Esophagus muscularis mucosa (tissue), 4 donors: Measurements from ENCODE around the gene AKT2. TPM values are rescaled to one million over a fixed set of nuclear protein-coding genes. Genes with fewer than 3 reads are reported as not detected.

ENCODE experiments used
- DNase-seq: peaks from one replicate; pipeline ENCODE4 v3.0.0-alpha.2; 2017; ENCODE audit errors: extremely low spot score
- H3K27ac ChIP-seq, 4 donors: fragments of 200-600 bp; sonication (generic); replicated peaks in 1 of 4; 1 replicate in 3 of 4; 2 replicates in 1 of 4; pipeline ENCODE4 v1.5.1; 2016 to 2019; ENCODE audit warnings: mild to moderate bottlenecking in 1 of 4
- H3K27me3 ChIP-seq, 4 donors: fragments of 200-600 bp; sonication (generic); one replicate each; pipeline versions ENCODE4 v1.5.1 to v1.6.0; 2016 to 2019
- H3K36me3 ChIP-seq, 4 donors: fragments of 200-600 bp; sonication (generic); one replicate each; pipeline ENCODE4 v1.5.1; 2016 to 2019
- H3K4me1 ChIP-seq, 4 donors: fragments of 200-600 bp; sonication (generic); one replicate each; pipeline ENCODE4 v1.5.1; 2016 to 2019
- H3K4me3 ChIP-seq, 4 donors: fragments of 200-600 bp; sonication (generic); 1 replicate in 2 of 4; 2 replicates in 2 of 4; pipeline ENCODE4 v1.5.1; 2016 to 2019; ENCODE audit warnings: mild to moderate bottlenecking in 4 of 4, moderate library complexity in 1 of 4
- H3K9me3 ChIP-seq, 4 donors: fragments of 200-600 bp; sonication (generic); 1 replicate in 3 of 4; 2 replicates in 1 of 4; pipeline ENCODE4 v1.5.1; 2016 to 2019
- EP300 ChIP-seq: sonication (generic); formaldehyde crosslinking; IDR thresholded peaks from one replicate; pipeline ENCODE4 v1.6.1; 2017; ENCODE audit warnings: antibody characterized with exemption
- POLR2A ChIP-seq: fragments of 450-650 bp; IDR thresholded peaks from one replicate; pipeline ENCODE4 v1.6.1; 2017; ENCODE audit warnings: antibody characterized with exemption, moderate library complexity, mild to moderate bottlenecking, low read depth
- POLR2AphosphoS5 ChIP-seq, 2 donors: sonication (generic); formaldehyde crosslinking; IDR thresholded peaks; one replicate each; pipeline ENCODE4 v1.6.1; 2017; ENCODE audit warnings: antibody characterized with exemption in 2 of 2
- WGBS: methylation state at CpG from one replicate; pipeline ENCODE4 v1.1.5; 2018; 5-methylcytosine and 5-hydroxymethylcytosine counted together
- intact Hi-C: fragments of 100-400 bp; cut with DNase I; formaldehyde crosslinking; loops from one replicate; pipeline ENCODE4 v1.15.1; 2023
- total RNA-seq, 4 donors: library from RNA; depleted of rRNA; stranded (reverse); fragments of >200 nt; gene quantifications; one replicate each; pipeline versions ENCODE4 v1.1.0 to v1.2.1, GENCODE V29; 2016
- TF ChIP-seq, protein P1 (sequence below), 3 experiments: fragments of 200-600 bp in 2 of 3; fragments of 450-650 bp in 1 of 3; sonication (generic) in 2 of 3; IDR thresholded peaks; one replicate each; pipeline ENCODE4 v1.5.1; 2017 to 2019; ENCODE audit warnings: antibody characterized with exemption in 3 of 3, mild to moderate bottlenecking in 2 of 3, moderate library complexity in 1 of 3

AKT2 gene
- total RNA-seq, 4 donors from 2014 or later, result 53.3 to 82.1 (median 64.0) TPM

DNA sequence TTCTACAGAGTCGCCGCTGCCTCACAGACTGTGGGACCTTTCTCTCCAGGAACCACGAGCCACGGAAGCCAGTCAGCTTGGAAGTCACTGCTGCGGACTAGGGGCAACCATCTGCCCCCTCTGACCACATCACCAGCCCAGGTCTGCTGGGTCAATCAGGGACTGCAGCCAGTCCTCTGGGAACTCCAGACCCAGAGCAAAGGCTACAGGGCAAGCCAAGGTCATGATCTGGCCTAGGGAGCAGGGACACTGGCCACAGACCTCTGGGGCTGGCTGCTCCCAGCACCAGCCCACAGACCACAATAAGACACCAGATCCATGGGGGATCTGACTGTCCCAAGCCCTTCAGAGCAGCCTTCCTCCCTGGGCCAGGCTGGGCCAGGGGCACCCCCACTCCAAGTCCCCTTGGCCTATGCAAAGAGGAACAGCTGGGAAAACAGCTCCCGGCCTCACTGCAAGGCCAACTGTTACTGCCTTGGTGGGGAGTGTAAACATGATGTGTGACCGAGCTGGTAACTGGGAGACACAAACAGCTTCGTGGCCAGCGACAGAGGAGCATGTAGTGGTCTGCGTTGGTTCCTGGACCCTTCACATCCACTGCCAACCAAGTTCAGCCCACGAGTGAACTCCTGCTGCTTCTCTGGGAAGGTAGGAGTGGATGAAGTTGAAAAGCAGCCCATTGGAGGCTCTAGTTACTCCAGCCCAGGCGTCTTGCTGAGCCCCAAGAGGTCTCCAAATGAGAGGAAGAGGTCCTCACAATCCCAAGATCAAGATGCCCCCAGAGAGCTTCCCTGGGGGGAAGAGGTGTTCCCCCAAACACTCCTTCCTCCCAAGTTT, 1.5 kb downstream of the AKT2 start:
- H3K27ac ChIP-seq, result peak overlapping the region; percentile 95 to 97 (median 96)
- H3K4me1 ChIP-seq, result peaks cover 54 to 70% (median 67%) of the 10 kb centered on the region in 4 donors
- 32% methylated on average over 6 of the region's 12 CpGs for WGBS
- intact Hi-C loops, result no loop called here
- no peaks in the 10 kb centered on the region for H3K36me3 ChIP-seq
- no peak for DNase-seq
- peak overlapping the region; percentile 73 to 98 (median 85) for H3K4me3 ChIP-seq
- H3K27me3 ChIP-seq, result no peaks in the 10 kb centered on the region
- TF ChIP-seq, protein P1, sequence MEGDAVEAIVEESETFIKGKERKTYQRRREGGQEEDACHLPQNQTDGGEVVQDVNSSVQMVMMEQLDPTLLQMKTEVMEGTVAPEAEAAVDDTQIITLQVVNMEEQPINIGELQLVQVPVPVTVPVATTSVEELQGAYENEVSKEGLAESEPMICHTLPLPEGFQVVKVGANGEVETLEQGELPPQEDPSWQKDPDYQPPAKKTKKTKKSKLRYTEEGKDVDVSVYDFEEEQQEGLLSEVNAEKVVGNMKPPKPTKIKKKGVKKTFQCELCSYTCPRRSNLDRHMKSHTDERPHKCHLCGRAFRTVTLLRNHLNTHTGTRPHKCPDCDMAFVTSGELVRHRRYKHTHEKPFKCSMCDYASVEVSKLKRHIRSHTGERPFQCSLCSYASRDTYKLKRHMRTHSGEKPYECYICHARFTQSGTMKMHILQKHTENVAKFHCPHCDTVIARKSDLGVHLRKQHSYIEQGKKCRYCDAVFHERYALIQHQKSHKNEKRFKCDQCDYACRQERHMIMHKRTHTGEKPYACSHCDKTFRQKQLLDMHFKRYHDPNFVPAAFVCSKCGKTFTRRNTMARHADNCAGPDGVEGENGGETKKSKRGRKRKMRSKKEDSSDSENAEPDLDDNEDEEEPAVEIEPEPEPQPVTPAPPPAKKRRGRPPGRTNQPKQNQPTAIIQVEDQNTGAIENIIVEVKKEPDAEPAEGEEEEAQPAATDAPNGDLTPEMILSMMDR (IDR thresholded peaks at IDR 0.05), result no peak
- no peak for TF ChIP-seq EP300
- no peak for TF ChIP-seq POLR2AphosphoS5 (IDR thresholded peaks at IDR 0.05)
- no peak for TF ChIP-seq POLR2A
- H3K9me3 ChIP-seq, result no peaks in the 10 kb centered on the region

DNA sequence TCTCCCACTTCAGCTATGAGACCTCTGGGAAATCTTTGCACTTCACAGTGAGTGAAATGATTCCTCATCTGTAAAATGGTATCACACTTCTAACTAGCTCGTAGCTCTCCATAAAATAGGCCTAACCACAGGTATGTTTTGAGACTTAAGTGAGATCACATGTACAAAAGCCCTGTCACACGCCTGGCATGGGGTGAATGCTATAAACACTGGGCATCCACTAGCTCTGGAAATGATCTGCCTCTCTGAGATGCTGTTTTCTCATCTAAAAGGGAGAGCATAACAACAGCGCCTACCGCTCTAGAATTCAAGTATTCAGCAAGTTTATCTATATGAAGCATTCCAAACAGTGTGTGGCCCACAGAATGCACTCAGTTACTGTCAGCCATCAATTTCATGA, 2.2 kb downstream of the AKT2 start:
- Histone ChIP-seq H3K27ac (peak overlapping the region in 3 of 4 donors; percentile 95 to 97 (median 97)), H3K27me3 (no peaks in the 10 kb centered on the region), H3K9me3 (no peaks in the 10 kb centered on the region), H3K4me1 (peaks cover 61 to 77% (median 74%) of the 10 kb centered on the region in 4 donors), H3K4me3 (no peak overlapping the region), H3K36me3 (no peaks in the 10 kb centered on the region)
- TF ChIP-seq EP300 (no peak), POLR2A (no peak), POLR2AphosphoS5 (IDR thresholded peaks at IDR 0.05) (no peak)
- TF ChIP-seq, protein P1 (IDR thresholded peaks at IDR 0.05), result no peak
- DNase-seq, result no peak
- 79% methylated on average over 4 of the region's 4 CpGs for WGBS
- intact Hi-C loops, result no loop called here

DNA sequence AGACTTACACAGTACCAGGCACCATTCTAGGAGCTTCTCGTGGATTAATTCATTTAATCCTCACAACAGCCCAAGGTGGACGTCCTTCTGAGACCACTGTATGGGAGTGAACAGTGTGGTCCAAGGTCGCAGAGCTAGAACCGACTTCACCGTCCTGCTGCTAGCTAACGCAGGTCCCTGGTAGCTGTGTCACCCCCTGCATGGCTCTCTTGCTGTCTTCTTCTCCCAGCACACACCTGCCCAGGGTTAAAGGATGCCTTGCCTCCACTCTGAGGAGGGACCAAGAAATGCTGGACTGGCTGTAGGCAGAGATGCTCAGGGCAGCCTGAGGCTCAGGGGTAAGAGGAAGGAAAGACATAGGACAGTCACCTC, 3.0 kb downstream of the AKT2 start:
- 84% methylated on average over 5 of the region's 6 CpGs for WGBS
- H3K4me3 ChIP-seq, result no peak overlapping the region
- TF ChIP-seq POLR2AphosphoS5 (IDR thresholded peaks at IDR 0.05) (no peak), POLR2A (no peak), EP300 (no peak)
- TF ChIP-seq, protein P1 (IDR thresholded peaks at IDR 0.05), result no peak
- no peaks in the 10 kb centered on the region for H3K27me3 ChIP-seq
- no peaks in the 10 kb centered on the region for H3K9me3 ChIP-seq
- no peaks in the 10 kb centered on the region for H3K36me3 ChIP-seq
- intact Hi-C loops, result no loop called here
- no peak for DNase-seq
- peaks cover 68 to 85% (median 81%) of the 10 kb centered on the region in 4 donors for H3K4me1 ChIP-seq
- no peak overlapping the region for H3K27ac ChIP-seq

DNA sequence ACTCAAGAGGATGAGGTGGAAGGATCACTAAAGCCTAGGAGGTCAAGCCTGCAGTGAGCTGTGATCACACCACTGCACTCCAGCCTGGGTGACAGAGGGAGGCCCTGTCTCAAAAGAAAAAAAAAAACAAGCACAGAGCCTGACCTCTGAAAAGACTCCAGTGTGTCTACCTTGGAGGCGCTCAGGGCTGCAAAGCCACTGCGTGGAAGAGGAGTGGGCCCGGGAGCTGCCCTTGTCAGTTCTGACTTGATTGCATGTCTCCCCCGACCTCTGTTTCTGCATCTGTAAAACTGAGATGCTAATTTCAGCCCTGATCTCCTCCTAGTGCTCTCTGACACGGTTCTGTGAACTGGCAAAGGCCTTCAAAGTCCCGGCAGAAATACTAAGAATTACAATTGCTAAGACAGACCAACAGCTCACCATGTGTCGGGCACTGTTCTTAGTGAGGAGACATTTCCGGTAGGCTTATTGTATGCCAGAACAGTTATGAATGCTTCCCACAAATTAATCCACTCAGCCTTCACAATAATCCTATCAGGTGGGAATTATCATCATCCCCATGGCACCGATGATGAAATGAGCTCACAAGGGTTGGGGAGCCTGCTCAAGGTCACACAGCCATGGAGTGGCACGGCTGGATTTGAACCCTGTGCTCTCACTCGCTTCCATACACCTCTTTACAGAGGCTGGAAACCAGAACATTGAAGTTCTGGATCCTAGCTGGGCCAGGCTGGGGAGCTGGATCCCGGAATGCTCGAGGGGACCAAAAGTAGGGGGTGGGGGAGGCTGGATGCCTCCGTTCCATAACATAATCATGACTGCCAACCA, 3.5 kb downstream of the AKT2 start:
- Histone ChIP-seq H3K4me1 (peaks cover 72 to 91% (median 86%) of the 10 kb centered on the region in 4 donors), H3K4me3 (no peak overlapping the region), H3K9me3 (no peaks in the 10 kb centered on the region), H3K27ac (peak overlapping the region in 1 of 4 donors; percentile 72), H3K27me3 (no peaks in the 10 kb centered on the region), H3K36me3 (no peaks in the 10 kb centered on the region)
- intact Hi-C loops, result no loop called here
- DNase-seq, result no peak
- WGBS, result 84% methylated on average over 12 of the region's 14 CpGs
- no peak for TF ChIP-seq EP300

DNA sequence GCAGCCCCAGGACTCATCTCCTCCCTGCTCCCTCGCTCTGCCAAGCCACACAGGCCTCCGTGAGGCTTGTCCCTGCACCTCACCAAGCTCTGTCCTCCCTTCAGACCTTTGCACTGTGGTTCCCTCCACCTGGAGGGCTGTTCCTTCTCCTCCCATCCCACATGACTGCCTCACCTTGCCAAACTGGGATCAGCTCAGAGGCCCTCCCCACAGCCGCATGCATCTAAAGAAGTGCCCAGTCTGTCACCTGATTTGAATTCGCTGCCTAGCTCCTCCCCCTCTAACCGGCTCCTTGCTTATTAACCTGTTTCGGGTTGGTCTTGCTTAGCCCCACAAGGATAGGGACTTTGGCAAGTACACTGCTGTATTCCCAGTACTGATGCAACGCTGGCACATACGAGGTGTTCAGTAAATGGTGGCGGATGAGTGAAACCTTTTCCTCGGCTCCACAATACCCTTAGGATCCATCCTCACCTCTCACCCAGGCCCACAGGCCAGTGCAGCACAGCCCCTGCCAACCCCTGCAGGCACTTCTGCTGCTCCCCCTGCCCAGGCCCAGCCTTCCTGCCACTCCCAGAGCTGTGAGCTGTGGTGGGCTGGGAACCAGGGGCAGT, 4.4 kb downstream of the AKT2 start:
- Histone ChIP-seq H3K9me3 (no peaks in the 10 kb centered on the region), H3K27ac (peak overlapping the region; percentile 72 to 77 (median 74)), H3K27me3 (no peaks in the 10 kb centered on the region), H3K4me3 (no peak overlapping the region), H3K4me1 (peaks cover 66 to 89% (median 84%) of the 10 kb centered on the region in 4 donors), H3K36me3 (no peaks in the 10 kb centered on the region)
- 30% methylated on average over 6 of the region's 10 CpGs for WGBS
- DNase-seq, result no peak
- TF ChIP-seq EP300 (no peak), POLR2AphosphoS5 (IDR thresholded peaks at IDR 0.05) (no peak), POLR2A (no peak)
- TF ChIP-seq, protein P1 (IDR thresholded peaks at IDR 0.05), result no peak
- intact Hi-C loops, result no loop called here
